Medulla oblongata (tissue), 1 donor: ENCODE results near the gene CRYGD.
A peak's percentile ranks its signal among the peaks of the same experiment; 100 is the strongest.
"Not testable (repeated sequence)": the region's sequence is repeated elsewhere in the genome, so short reads cannot be mapped to it uniquely, and the experiment has no call there.

ENCODE experiments used
- DNase-seq: peaks from one replicate; pipeline ENCODE4 v3.0.0-alpha.2; 2015; ENCODE audit errors: extremely low spot score

The CRYGD gene

GRCh38 chr2:208129744-208130711, 5.7 kb upstream of the CRYGD start, which contains the start of gene CRYGC:
Gene CRYGC (minus strand): TSS chr2:208129828. CDS start chr2:208129792, 36 bp downstream.
- DNase-seq, result no peak

GRCh38 chr2:208128136-208128535, 3.8 kb upstream of the CRYGD start:
- no peak for DNase-seq

GRCh38 chr2:208127090-208127489, 2.8 kb upstream of the CRYGD start:
- no peak for DNase-seq

- no peak for DNase-seq
Observed at GRCh38 chr2:208125251-208125650, 927 bp upstream of the CRYGD start.

- DNase-seq, result no peak
Observed at GRCh38 chr2:208122248-208122647, 2.1 kb downstream of the CRYGD start.

GRCh38 chr2:208118918-208119317, 5.4 kb downstream of the CRYGD start:
- no peak for DNase-seq

- DNase-seq, result not testable (repeated sequence)
Observed at GRCh38 chr2:208117390-208117789, 6.9 kb downstream of the CRYGD start.

- DNase-seq, result no peak
Observed at GRCh38 chr2:208112969-208113368, 11.4 kb downstream of the CRYGD start.

- DNase-seq, result not testable (repeated sequence)
Observed at GRCh38 chr2:208112273-208112745, 12.0 kb downstream of the CRYGD start.

GRCh38 chr2:208103616-208104015, 20.7 kb downstream of the CRYGD start:
- DNase-seq, result no peak

GRCh38 chr2:208101716-208102631, 22.4 kb downstream of the CRYGD start:
- DNase-seq, result peak; percentile 40

- no peak for DNase-seq
Observed at GRCh38 chr2:208099682-208100470, 24.4 kb downstream of the CRYGD start.

GRCh38 chr2:208098701-208099100, 25.6 kb downstream of the CRYGD start:
- DNase-seq, result not testable (repeated sequence)

GRCh38 chr2:208098267-208098666, 26.1 kb downstream of the CRYGD start:
- DNase-seq, result no peak

- DNase-seq, result no peak
Observed at GRCh38 chr2:208097801-208098200, 26.5 kb downstream of the CRYGD start.

GRCh38 chr2:208097313-208097712, 27.0 kb downstream of the CRYGD start:
- no peak for DNase-seq

- DNase-seq, result no peak
Observed at GRCh38 chr2:208096080-208096479, 28.2 kb downstream of the CRYGD start.

- no peak for DNase-seq
Observed at GRCh38 chr2:208093128-208093527, 31.2 kb downstream of the CRYGD start.

GRCh38 chr2:208092093-208092832, 32.1 kb downstream of the CRYGD start:
- no peak for DNase-seq

GRCh38 chr2:208090420-208090819, 33.9 kb downstream of the CRYGD start:
- DNase-seq, result no peak

- DNase-seq, result no peak
Observed at GRCh38 chr2:208086029-208086428, 38.3 kb downstream of the CRYGD start.
